GM18858 (cell line): ENCODE data around the gene PLXNB1.

Experiments used
- ATAC-seq: cut with Tn5 transposase; IDR thresholded peaks from one replicate; pipeline ENCODE4 v1.9.1; 2021; ENCODE audit not compliant: unreplicated experiment

The PLXNB1 gene

GRCh38 chr3:48371651-48372376, 58.1 kb downstream of the PLXNB1 start, which contains the start of gene FBXW12:
FBXW12 (plus strand) TSS chr3:48372219; CDS start chr3:48372768, 549 bp downstream.
- ATAC-seq = no peak

DNA sequence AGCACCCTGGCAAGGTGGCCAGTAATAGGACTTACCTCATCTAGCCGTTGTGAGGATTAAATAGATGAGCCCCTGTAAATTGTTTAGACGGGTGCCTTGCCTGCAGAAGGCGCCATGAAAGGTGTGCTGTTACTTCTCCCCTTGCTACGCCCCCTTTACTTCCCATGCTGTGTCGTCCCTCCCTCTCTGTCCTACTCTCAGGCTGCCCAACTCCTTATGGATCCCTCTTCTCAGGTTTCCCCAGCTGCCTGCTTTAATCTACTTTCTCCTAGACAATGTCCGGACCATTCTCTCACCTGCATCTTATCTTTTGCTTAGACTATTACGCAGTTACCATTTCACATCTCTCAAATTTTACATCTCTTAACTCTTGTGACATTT, 59.6 kb downstream of the PLXNB1 start:
- no peak for ATAC-seq

DNA sequence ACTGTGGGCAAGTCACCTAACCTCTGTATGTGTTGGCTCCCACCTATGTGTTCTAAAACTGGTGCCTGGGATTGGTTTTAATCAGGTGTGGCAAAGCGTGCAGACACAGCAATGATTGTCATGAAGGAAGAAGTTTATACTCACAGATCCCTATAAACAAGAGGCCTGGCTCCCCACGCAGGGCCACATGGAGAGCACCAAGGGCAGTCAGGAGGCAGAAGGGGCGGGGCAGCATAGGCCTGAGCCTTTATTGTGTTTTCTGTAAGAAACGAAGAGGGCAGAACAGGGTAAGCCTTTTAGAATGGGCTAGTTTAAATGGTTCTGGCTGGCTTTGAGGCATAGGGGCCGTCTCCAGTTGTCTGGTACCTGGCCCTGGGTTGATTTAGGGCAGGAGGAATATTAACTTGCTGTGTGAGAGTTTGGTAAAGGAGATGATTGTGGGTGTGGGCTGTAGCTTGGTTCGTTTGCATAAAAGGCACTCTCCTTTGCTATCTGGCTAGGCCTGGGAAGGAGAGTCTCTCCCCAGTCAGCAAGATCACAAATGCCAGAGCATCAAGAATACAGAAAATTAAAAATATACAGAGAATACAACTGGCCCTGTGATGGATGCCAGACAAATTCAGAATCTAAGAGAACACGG, 60.1 kb downstream of the PLXNB1 start:
- no peak for ATAC-seq

GRCh38 chr3:48367201-48367600, 62.7 kb downstream of the PLXNB1 start:
- no peak for ATAC-seq

- ATAC-seq = no peak
Measured at GRCh38 chr3:48364840-48365239, 65.0 kb downstream of the PLXNB1 start.

DNA sequence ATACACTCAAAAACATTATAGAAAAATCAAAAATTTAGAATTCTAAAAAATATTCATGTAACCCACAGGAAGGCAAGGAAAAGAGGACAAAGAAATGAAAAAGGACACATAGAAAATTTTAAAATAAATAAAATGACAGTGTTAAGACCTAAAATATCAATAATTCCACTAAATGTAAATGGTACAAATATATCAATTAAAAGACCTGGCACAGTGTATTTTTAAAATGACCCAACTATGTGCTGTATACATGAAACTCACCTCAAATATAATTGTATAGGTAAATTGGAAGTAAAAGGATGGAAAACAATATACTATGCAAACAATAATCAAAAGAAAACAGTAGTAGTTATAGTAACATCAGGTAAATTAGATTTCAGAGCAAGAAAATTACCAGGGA, 68.0 kb downstream of the PLXNB1 start:
- ATAC-seq = no peak

GRCh38 chr3:48356419-48356818, 73.5 kb downstream of the PLXNB1 start:
- no peak for ATAC-seq

DNA sequence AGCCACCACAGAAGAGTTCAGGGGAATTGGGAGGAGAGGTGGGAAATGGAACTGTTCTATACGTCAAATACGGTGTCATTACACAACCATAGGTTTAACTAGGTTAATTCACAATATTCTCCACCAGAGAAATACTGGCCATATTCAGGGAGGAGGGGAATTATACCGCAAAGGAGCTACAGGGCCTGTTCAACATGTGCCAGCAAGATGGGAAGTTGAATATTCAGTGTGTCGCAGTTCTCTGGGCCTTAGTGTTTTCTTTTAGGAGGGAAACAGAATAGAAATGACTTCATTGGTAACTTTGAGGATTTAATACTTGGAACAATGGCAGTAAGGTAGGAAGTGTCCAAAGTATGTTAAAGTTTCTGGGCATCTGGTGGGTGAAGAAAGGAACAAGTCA, 75.9 kb downstream of the PLXNB1 start:
- no peak for ATAC-seq
